Body of pancreas (tissue), 4 donors: ENCODE measurements around the gene SPIN2B. TPM values are rescaled to one million over a fixed set of nuclear protein-coding genes. Genes with fewer than 3 reads are reported as not detected.
"Not testable (repeated sequence)": the region's sequence is repeated elsewhere in the genome, so short reads cannot be mapped to it uniquely, and the experiment has no call there.

Source experiments
- ATAC-seq: fragments of 150-250 bp; one replicate; pipeline ENCODE4 v1.9.1; 2016
- DNase-seq, 4 donors: peaks; one replicate each; pipeline ENCODE4 v3.0.0-alpha.2; 2019
- H3K27ac ChIP-seq, 4 donors: fragments of 200-600 bp; sonication (generic); 1 replicate in 3 of 4; 2 replicates in 1 of 4; pipeline versions ENCODE4 v1.5.1 to v1.6.1; 2016 to 2019; ENCODE audit warnings: mild to moderate bottlenecking in 1 of 4, mixed read lengths in 1 of 4, moderate library complexity in 1 of 4
- H3K27me3 ChIP-seq, 2 donors: fragments of 200-600 bp; sonication (generic); one replicate each; pipeline ENCODE4 v1.6.0; 2016; ENCODE audit warnings: mild to moderate bottlenecking in 1 of 2
- H3K36me3 ChIP-seq, 2 donors: fragments of 200-600 bp; sonication (generic); replicated peaks in 1 of 2; 2 replicates each; pipeline ENCODE4 v1.5.1; 2016; ENCODE audit warnings: low read depth in 2 of 2; ENCODE audit not compliant: insufficient read depth in 1 of 2
- H3K4me1 ChIP-seq: fragments of 200-600 bp; sonication (generic); one replicate; pipeline ENCODE4 v1.6.0; 2016
- H3K4me3 ChIP-seq, 2 donors: fragments of 200-600 bp; sonication (generic); 1 replicate in 1 of 2; 2 replicates in 1 of 2; pipeline ENCODE4 v1.5.1; 2016 to 2019
- H3K9me3 ChIP-seq, 3 donors: fragments of 200-600 bp; sonication (generic); 1 replicate in 2 of 3; 2 replicates in 1 of 3; pipeline ENCODE4 v1.5.1; 2016
- POLR2A ChIP-seq, 3 donors: fragments of 450-650 bp; IDR thresholded peaks; one replicate each; pipeline ENCODE4 v1.6.1; 2016; ENCODE audit warnings: antibody characterized with exemption in 3 of 3, mild to moderate bottlenecking in 2 of 3
- WGBS, 2 donors: methylation state at CpG; one replicate each; pipeline ENCODE4 v1.1.5; 2017; 5-methylcytosine and 5-hydroxymethylcytosine counted together
- intact Hi-C: fragments of 100-400 bp; cut with DNase I; formaldehyde crosslinking; loops from one replicate; pipeline ENCODE4 v1.15.1; 2023
- total RNA-seq, 2 donors: library from RNA; depleted of rRNA; stranded (reverse); fragments of >200 nt; gene quantifications; one replicate each; pipeline ENCODE4 v1.1.0, GENCODE V29; 2016
- TF ChIP-seq, protein P1 (sequence below), 7 experiments: fragments of 450-650 bp in 4 of 7; fragments of 200-600 bp in 3 of 7; sonication (generic) in 3 of 7; IDR thresholded peaks; one replicate each; pipeline ENCODE4 v1.5.1; 2016 to 2019; ENCODE audit warnings: antibody characterized with exemption in 7 of 7

SPIN2B gene
- 1 to 10 TPM in 1 of 2 donors, under 1 TPM in 1; 0.52 to 1.3 TPM for total RNA-seq

DNA sequence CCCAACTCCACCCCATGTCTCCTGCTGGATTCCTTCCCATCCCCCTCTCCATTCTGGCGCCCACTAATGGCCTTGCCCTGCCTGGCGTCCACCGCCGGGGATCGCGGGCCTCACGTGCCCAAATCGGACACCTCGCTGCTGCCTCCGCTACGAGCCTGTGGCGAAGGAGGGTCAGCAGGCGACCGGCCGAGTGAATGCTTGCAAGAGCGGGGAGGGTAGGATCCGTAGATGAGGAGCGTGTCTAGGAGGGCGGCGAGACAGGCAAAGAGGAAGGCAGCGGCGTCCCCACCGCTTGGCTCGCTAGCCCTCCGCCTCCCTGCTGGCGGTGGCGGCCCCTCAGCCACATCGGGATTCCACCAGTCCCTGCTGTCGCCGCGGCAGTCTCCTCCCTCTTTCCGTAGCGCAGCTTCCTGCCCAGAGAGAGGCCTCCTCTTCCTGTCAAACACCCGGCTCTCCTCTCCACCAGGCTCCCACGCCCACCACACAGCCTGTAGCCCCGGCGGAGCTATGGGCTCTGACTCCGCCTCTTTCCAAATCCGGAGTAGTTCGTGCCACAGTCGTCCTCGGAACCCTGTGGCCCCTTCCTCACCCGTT is at the start of gene SPIN2B:
Gene SPIN2B (minus strand): TSS at position 387 of the 594 bp plus-strand sequence.
- ATAC-seq (peak; percentile 94), DNase-seq (peak; percentile 64 to 82 (median 76))
- 0% methylated on average over 15 of the region's 43 CpGs; no CpG with 5 or more reads in 1 of the 2 donors for WGBS, 2 donors
- no peaks in the 10 kb centered on the region for H3K36me3 ChIP-seq
- TF ChIP-seq, protein P1, sequence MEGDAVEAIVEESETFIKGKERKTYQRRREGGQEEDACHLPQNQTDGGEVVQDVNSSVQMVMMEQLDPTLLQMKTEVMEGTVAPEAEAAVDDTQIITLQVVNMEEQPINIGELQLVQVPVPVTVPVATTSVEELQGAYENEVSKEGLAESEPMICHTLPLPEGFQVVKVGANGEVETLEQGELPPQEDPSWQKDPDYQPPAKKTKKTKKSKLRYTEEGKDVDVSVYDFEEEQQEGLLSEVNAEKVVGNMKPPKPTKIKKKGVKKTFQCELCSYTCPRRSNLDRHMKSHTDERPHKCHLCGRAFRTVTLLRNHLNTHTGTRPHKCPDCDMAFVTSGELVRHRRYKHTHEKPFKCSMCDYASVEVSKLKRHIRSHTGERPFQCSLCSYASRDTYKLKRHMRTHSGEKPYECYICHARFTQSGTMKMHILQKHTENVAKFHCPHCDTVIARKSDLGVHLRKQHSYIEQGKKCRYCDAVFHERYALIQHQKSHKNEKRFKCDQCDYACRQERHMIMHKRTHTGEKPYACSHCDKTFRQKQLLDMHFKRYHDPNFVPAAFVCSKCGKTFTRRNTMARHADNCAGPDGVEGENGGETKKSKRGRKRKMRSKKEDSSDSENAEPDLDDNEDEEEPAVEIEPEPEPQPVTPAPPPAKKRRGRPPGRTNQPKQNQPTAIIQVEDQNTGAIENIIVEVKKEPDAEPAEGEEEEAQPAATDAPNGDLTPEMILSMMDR (IDR thresholded peaks at IDR 0.05), result peak in 3 of 7 experiments; percentile 13 to 30 (median 24)
- TF ChIP-seq POLR2A (IDR thresholded peaks at IDR 0.05), result peak; percentile 19 to 78 (median 64)
- intact Hi-C loops, result no loop called here
- no peaks in the 10 kb centered on the region for H3K4me1 ChIP-seq
- peak within 1 kb of the TSS; percentile 32 to 79 (median 54) for H3K27ac ChIP-seq
- H3K4me3 ChIP-seq, result peak within 1 kb of the TSS in 1 of 2 donors; percentile 45
- no peaks in the 10 kb centered on the region for H3K9me3 ChIP-seq
- no peaks in the 10 kb centered on the region for H3K27me3 ChIP-seq

DNA sequence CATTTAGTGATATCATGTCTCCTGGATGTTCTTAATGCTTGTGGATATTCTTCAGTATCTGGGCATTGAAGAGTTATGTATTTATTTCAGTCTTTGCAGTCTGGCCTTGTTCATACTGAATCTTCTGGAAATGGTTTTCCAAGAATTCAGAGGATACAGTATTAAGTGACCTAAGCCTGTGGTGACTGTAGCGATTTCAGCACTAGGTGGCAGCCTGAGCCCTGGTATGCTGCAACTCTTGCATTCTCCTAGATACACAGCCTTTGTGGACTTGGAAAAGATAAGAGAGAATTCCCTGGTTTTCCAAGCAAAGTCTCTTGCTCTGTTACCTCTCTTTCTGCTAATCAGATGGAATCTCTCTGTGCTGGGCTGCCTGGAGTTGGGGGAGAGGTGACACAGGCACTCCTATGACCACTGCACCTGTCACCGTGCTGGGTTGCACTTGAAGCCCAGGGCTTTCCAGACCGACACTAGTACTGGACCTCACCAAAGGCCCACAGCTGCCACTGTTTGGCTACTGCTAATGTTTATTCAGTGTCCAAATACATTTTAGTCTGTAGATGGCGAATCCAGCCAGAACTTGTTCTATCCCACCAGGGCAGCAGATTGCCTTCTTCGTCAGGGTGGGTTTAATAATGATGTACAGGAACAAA is 35.2 kb upstream of the SPIN2B start:
- no peaks in the 10 kb centered on the region for H3K9me3 ChIP-seq
- no peak overlapping the region for H3K27ac ChIP-seq
- TF ChIP-seq, protein P1 (IDR thresholded peaks at IDR 0.05), result peak in 4 of 7 experiments; percentile 8 to 47 (median 30)
- no peak for TF ChIP-seq POLR2A (IDR thresholded peaks at IDR 0.05)
- DNase-seq (peak; percentile 17 to 45 (median 23)), ATAC-seq (no peak)
- intact Hi-C loops, result no loop called here
- H3K4me1 ChIP-seq, result no peaks in the 10 kb centered on the region
- WGBS, 2 donors, result 60 to 73% methylated on average over 1 to 5 of the region's 5 CpGs
- no peaks in the 10 kb centered on the region for H3K27me3 ChIP-seq
- H3K4me3 ChIP-seq, result no peak overlapping the region
- no peaks in the 10 kb centered on the region for H3K36me3 ChIP-seq

DNA sequence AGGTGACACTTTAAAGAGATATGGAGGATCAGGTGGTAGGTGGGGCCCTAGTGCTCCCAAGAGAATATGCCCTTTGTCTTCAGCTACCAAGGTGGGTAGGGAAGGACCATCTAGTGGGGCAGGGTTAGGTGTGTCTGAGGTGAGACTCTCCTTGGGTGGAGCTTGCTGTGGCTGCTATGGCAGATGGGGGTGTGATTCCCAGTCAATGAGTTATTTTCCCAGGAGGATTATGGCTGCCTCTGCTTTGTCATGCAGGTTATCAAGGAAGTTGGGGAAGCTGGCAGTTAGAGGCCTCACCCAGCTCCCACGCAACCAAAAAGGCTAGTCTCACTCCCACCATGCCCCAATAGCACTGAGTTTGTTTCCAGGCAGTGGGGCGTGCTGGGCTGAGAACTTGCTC is 33.8 kb upstream of the SPIN2B start:
- H3K4me3 ChIP-seq, result no peak overlapping the region
- TF ChIP-seq, protein P1 (IDR thresholded peaks at IDR 0.05), result no peak
- no peak for TF ChIP-seq POLR2A (IDR thresholded peaks at IDR 0.05)
- ATAC-seq (no peak), DNase-seq (no peak)
- H3K36me3 ChIP-seq, result no peaks in the 10 kb centered on the region
- no peaks in the 10 kb centered on the region for H3K9me3 ChIP-seq
- intact Hi-C loops, result no loop called here
- H3K27me3 ChIP-seq, result no peaks in the 10 kb centered on the region
- H3K27ac ChIP-seq, result no peak overlapping the region
- WGBS, 2 donors, result 92 to 100% methylated on average over 2 of the region's 2 CpGs
- no peaks in the 10 kb centered on the region for H3K4me1 ChIP-seq

DNA sequence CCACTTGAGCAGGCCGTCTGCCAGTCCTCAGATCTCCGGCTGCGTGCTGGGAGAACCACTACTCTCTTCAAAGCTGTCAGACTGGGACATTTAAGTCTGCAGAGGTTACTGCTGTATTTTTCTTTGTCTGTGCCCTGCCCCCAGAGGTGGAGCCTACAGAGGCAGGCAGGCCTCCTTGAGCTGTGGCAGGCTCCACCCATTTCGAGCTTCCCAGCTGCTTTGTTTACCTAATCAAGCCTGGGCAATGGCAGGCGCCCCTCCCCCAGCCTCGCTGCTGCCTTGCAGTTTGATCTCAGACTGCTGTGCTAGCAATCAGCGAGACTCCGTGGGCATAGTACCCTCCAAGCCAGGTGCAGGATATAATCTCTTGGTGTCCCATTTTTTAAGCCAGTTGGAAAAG is 30.9 kb upstream of the SPIN2B start:
- H3K4me1 ChIP-seq, ATAC-seq, H3K4me3 ChIP-seq, intact Hi-C loops, H3K27me3 ChIP-seq, DNase-seq, H3K27ac ChIP-seq, H3K9me3 ChIP-seq, H3K36me3 ChIP-seq: not testable (repeated sequence)
- 0 to 92% methylated on average over 1 to 7 of the region's 8 CpGs for WGBS, 2 donors

DNA sequence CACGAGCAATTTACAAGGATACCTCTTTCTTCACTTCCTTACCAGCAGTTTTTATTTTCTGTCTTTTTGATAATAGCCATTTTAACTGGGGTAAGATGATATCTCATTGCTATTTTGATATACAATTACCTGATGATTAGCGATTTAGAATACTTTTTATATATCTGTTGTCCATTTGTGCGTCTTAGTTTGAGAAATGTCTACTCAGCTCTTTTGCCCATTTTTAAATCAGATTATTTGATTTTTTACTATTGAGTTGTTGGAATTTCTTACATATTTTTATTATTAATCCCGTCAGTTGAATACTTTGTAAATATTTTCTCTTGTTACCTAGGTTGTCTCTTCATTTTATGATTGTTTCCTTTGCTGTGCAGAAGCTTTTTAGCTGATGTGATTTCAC is 17.3 kb upstream of the SPIN2B start:
- Histone ChIP-seq H3K27ac (no peak overlapping the region), H3K9me3 (no peaks in the 10 kb centered on the region), H3K4me3 (no peak overlapping the region), H3K4me1 (no peaks in the 10 kb centered on the region), H3K36me3 (no peaks in the 10 kb centered on the region), H3K27me3 (no peaks in the 10 kb centered on the region)
- WGBS, 2 donors, result 86 to 95% methylated on average over 4 of the region's 4 CpGs
- DNase-seq (no peak), ATAC-seq (no peak)
- intact Hi-C loops, result no loop called here
- TF ChIP-seq, protein P1 (IDR thresholded peaks at IDR 0.05), result no peak
- TF ChIP-seq POLR2A (IDR thresholded peaks at IDR 0.05), result no peak
